H1 (cell line): Measurements from ENCODE around the gene PCDHB16. TPM values are rescaled to one million over a fixed set of nuclear protein-coding genes. Genes with fewer than 3 reads are reported as not detected.

Experiments used
- polyA plus RNA-seq, 7 experiments: library from polyadenylated mRNA; depleted of rRNA in 3 of 7; stranded (reverse) in 5 of 7; unstranded in 2 of 7; fragments of >200 nt in 5 of 7; fragments of 200-250 nt in 2 of 7; gene quantifications; 1 replicate in 5 of 7; 2 replicates in 1 of 7; 4 replicates in 1 of 7; pipeline versions ENCODE4 v1.2.1 to v1.2.3, GENCODE V29; 2011 to 2013; ENCODE audit warnings: missing spikeins in 2 of 7, mixed read lengths in 2 of 7
- total RNA-seq: library from RNA; stranded (reverse); fragmentation: NEBNext Ultra II Directional; extraction: Animal tissue kit (Norgen Biotek cat#: 25700); gene quantifications from 2 replicates; pipeline ENCODE4 v1.2.1, GENCODE V29; 2021

PCDHB16 gene
- total and polyA plus RNA-seq, 2 of the 8 experiments (the other 6 are each of a cell fraction or from before 2014, with no cell fraction given): 2.2 to 5.2 TPM

Other genes starting within 250 kb of the PCDHB16 start
Only the 30 nearest of the 37 such genes appear.
- gene PCDHB1, start 131.0 kb upstream of the PCDHB16 start, total RNA-seq: 0.04 and 0.08 TPM in 2 replicates
- 0.03 and 0.05 TPM in 2 replicates for gene PCDHB1, start 131.0 kb upstream of the PCDHB16 start, polyA plus RNA-seq (2011; rRNA removed)
- 25.6 and 28.8 TPM in 2 replicates for gene PCDHB2, start 87.8 kb upstream of the PCDHB16 start, total RNA-seq
- gene PCDHB2, start 87.8 kb upstream of the PCDHB16 start, polyA plus RNA-seq (2011; rRNA removed): 29.2 and 38.0 TPM in 2 replicates
- gene PCDHB3, start 81.9 kb upstream of the PCDHB16 start, total RNA-seq: 3.4 and 4.0 TPM in 2 replicates
- 1.6 and 1.8 TPM in 2 replicates for gene PCDHB3, start 81.9 kb upstream of the PCDHB16 start, polyA plus RNA-seq (2011; rRNA removed)
- 1.4 and 1.5 TPM in 2 replicates for gene PCDHB4, start 60.6 kb upstream of the PCDHB16 start, total RNA-seq
- gene PCDHB4, start 60.6 kb upstream of the PCDHB16 start, polyA plus RNA-seq (2011; rRNA removed): 1.3 and 2.0 TPM in 2 replicates
- 2.4 and 2.8 TPM in 2 replicates for gene PCDHB5, start 47.2 kb upstream of the PCDHB16 start, total RNA-seq
- 8.2 and 12.5 TPM in 2 replicates for gene PCDHB5, start 47.2 kb upstream of the PCDHB16 start, polyA plus RNA-seq (2011; rRNA removed)
- gene PCDHB6, start 32.3 kb upstream of the PCDHB16 start, total RNA-seq: 0.17 and 0.28 TPM in 2 replicates
- gene PCDHB6, start 32.3 kb upstream of the PCDHB16 start, polyA plus RNA-seq (2011; rRNA removed): 0.29 and 0.39 TPM in 2 replicates
- gene PCDHB7, start 9.7 kb upstream of the PCDHB16 start, total RNA-seq: 0.19 and 0.25 TPM in 2 replicates
- gene PCDHB7, start 9.7 kb upstream of the PCDHB16 start, polyA plus RNA-seq (2011; rRNA removed): 0.17 and 0.24 TPM in 2 replicates
- gene PCDHB8, start 4.6 kb upstream of the PCDHB16 start, total RNA-seq: 0.92 and 1.1 TPM in 2 replicates
- 0.24 and 0.30 TPM in 2 replicates for gene PCDHB8, start 4.6 kb upstream of the PCDHB16 start, polyA plus RNA-seq (2011; rRNA removed)
- 1.6 and 3.8 TPM in 2 replicates for gene PCDHB9, start 4.8 kb downstream of the PCDHB16 start, total RNA-seq
- 0.68 and 0.88 TPM in 2 replicates for gene PCDHB9, start 4.8 kb downstream of the PCDHB16 start, polyA plus RNA-seq (2011; rRNA removed)
- 1.8 and 1.9 TPM in 2 replicates for gene PCDHB10, start 10.0 kb downstream of the PCDHB16 start, total RNA-seq
- 1.3 and 1.5 TPM in 2 replicates for gene PCDHB10, start 10.0 kb downstream of the PCDHB16 start, polyA plus RNA-seq (2011; rRNA removed)
- gene PCDHB11, start 17.2 kb downstream of the PCDHB16 start, total RNA-seq: 0.86 and 1.4 TPM in 2 replicates
- gene PCDHB11, start 17.2 kb downstream of the PCDHB16 start, polyA plus RNA-seq (2011; rRNA removed): 0.50 and 0.63 TPM in 2 replicates
- gene PCDHB12, start 26.3 kb downstream of the PCDHB16 start, total RNA-seq: 2.0 and 3.0 TPM in 2 replicates
- 1.1 and 1.9 TPM in 2 replicates for gene PCDHB12, start 26.3 kb downstream of the PCDHB16 start, polyA plus RNA-seq (2011; rRNA removed)
- gene PCDHB13, start 31.5 kb downstream of the PCDHB16 start, total RNA-seq: 1.1 and 1.4 TPM in 2 replicates
- 1.1 and 1.5 TPM in 2 replicates for gene PCDHB13, start 31.5 kb downstream of the PCDHB16 start, polyA plus RNA-seq (2011; rRNA removed)
- 2.7 and 2.9 TPM in 2 replicates for gene PCDHB14, start 41.0 kb downstream of the PCDHB16 start, total RNA-seq
- 2.5 and 2.7 TPM in 2 replicates for gene PCDHB14, start 41.0 kb downstream of the PCDHB16 start, polyA plus RNA-seq (2011; rRNA removed)
- 3.9 and 4.0 TPM in 2 replicates for gene PCDHB15, start 63.0 kb downstream of the PCDHB16 start, total RNA-seq
- 2.8 and 4.9 TPM in 2 replicates for gene PCDHB15, start 63.0 kb downstream of the PCDHB16 start, polyA plus RNA-seq (2011; rRNA removed)
- gene SLC25A2, start 121.7 kb downstream of the PCDHB16 start, total RNA-seq: not detected in 2 replicates
- gene SLC25A2, start 121.7 kb downstream of the PCDHB16 start, polyA plus RNA-seq (2011; rRNA removed): 0.05 TPM in 1 of 2 replicates, not detected in the other
- 99.4 and 101 TPM in 2 replicates for gene TAF7, start 138.4 kb downstream of the PCDHB16 start, total RNA-seq
- gene TAF7, start 138.4 kb downstream of the PCDHB16 start, polyA plus RNA-seq (2011; rRNA removed): 23.6 and 29.8 TPM in 2 replicates
- 0.84 and 0.89 TPM in 2 replicates for gene PCDHGA1, start 148.1 kb downstream of the PCDHB16 start, total RNA-seq
- 0.57 and 1.1 TPM in 2 replicates for gene PCDHGA1, start 148.1 kb downstream of the PCDHB16 start, polyA plus RNA-seq (2011; rRNA removed)
- gene PCDHGA2, start 156.4 kb downstream of the PCDHB16 start, total RNA-seq: 0.31 and 0.32 TPM in 2 replicates
- 0.39 and 0.61 TPM in 2 replicates for gene PCDHGA2, start 156.4 kb downstream of the PCDHB16 start, polyA plus RNA-seq (2011; rRNA removed)
- gene PCDHGA3, start 161.4 kb downstream of the PCDHB16 start, total RNA-seq: 0.25 and 0.39 TPM in 2 replicates
- gene PCDHGA3, start 161.4 kb downstream of the PCDHB16 start, polyA plus RNA-seq (2011; rRNA removed): 0.15 and 0.30 TPM in 2 replicates
- gene PCDHGB1, start 167.7 kb downstream of the PCDHB16 start, total RNA-seq: 2.8 and 3.9 TPM in 2 replicates
- gene PCDHGB1, start 167.7 kb downstream of the PCDHB16 start, polyA plus RNA-seq (2011; rRNA removed): 1.3 and 2.0 TPM in 2 replicates
- 1.9 and 2.5 TPM in 2 replicates for gene PCDHGA4, start 172.6 kb downstream of the PCDHB16 start, total RNA-seq
- 1.4 and 1.7 TPM in 2 replicates for gene PCDHGA4, start 172.6 kb downstream of the PCDHB16 start, polyA plus RNA-seq (2011; rRNA removed)
- 2.8 and 2.9 TPM in 2 replicates for gene PCDHGB2, start 177.6 kb downstream of the PCDHB16 start, total RNA-seq
- gene PCDHGB2, start 177.6 kb downstream of the PCDHB16 start, polyA plus RNA-seq (2011; rRNA removed): 1.9 TPM in 2 replicates
- gene PCDHGA5, start 181.8 kb downstream of the PCDHB16 start, total RNA-seq: 1.0 and 1.3 TPM in 2 replicates
- gene PCDHGA5, start 181.8 kb downstream of the PCDHB16 start, polyA plus RNA-seq (2011; rRNA removed): 1.1 TPM in 2 replicates
- 1.3 and 1.6 TPM in 2 replicates for gene PCDHGB3, start 187.9 kb downstream of the PCDHB16 start, total RNA-seq
- gene PCDHGB3, start 187.9 kb downstream of the PCDHB16 start, polyA plus RNA-seq (2011; rRNA removed): 1.9 and 2.0 TPM in 2 replicates
- gene PCDHGA6, start 191.5 kb downstream of the PCDHB16 start, total RNA-seq: 1.3 and 1.4 TPM in 2 replicates
- gene PCDHGA6, start 191.5 kb downstream of the PCDHB16 start, polyA plus RNA-seq (2011; rRNA removed): 2.0 TPM in 2 replicates
- 0.73 and 1.1 TPM in 2 replicates for gene PCDHGA7, start 200.4 kb downstream of the PCDHB16 start, total RNA-seq
- 0.39 and 0.55 TPM in 2 replicates for gene PCDHGA7, start 200.4 kb downstream of the PCDHB16 start, polyA plus RNA-seq (2011; rRNA removed)
- 7.8 and 9.1 TPM in 2 replicates for gene PCDHGB4, start 205.3 kb downstream of the PCDHB16 start, total RNA-seq
- gene PCDHGB4, start 205.3 kb downstream of the PCDHB16 start, polyA plus RNA-seq (2011; rRNA removed): 8.0 and 9.7 TPM in 2 replicates
- 1.4 and 1.7 TPM in 2 replicates for gene PCDHGA8, start 210.2 kb downstream of the PCDHB16 start, total RNA-seq
- 0.79 and 1.2 TPM in 2 replicates for gene PCDHGA8, start 210.2 kb downstream of the PCDHB16 start, polyA plus RNA-seq (2011; rRNA removed)
- gene PCDHGB5, start 215.6 kb downstream of the PCDHB16 start, total RNA-seq: 1.9 and 2.6 TPM in 2 replicates
- 1.1 and 1.7 TPM in 2 replicates for gene PCDHGB5, start 215.6 kb downstream of the PCDHB16 start, polyA plus RNA-seq (2011; rRNA removed)